AG10803 (cell line): Measurements from ENCODE around the gene USP47.

ENCODE experiments used
- DNase-seq: peaks from one replicate; pipeline ENCODE4 v3.0.0; 2010; ENCODE audit warnings: low read depth
- H3K4me3 ChIP-seq: 2 replicates; pipeline ENCODE4 v1.5.1; 2011; ENCODE audit warnings: mild to moderate bottlenecking, low read length, control low read depth
- TF ChIP-seq, protein P1 (sequence below): conservative IDR thresholded peaks from 2 replicates; pipeline ENCODE4 v1.5.1; 2011; ENCODE audit warnings: mild to moderate bottlenecking, low read length, control low read depth, inconsistent platforms

The USP47 gene

DNA sequence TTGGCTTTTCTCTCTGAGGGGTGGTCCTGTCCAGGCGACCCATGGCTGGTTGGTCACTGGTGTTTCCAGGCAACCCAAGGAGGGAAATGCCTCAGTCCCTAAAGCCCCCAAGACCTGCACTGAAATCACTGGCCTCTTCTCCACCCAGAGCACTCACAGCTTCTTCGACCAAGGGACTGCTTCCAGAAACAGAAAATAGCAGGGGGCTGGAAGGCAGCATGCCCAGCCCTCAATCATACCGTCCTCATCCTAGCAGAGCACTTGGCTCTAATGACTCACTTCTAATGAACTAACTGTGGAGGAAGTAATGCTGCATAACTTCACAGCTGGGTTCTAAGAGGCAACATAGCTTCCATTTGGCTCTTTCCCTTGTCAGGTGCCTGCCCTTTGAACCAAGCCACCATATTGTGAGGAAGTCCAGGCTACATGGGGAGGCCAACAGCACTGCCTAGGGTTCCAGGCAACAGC is 139.1 kb downstream of the USP47 start:
- TF ChIP-seq, protein P1, sequence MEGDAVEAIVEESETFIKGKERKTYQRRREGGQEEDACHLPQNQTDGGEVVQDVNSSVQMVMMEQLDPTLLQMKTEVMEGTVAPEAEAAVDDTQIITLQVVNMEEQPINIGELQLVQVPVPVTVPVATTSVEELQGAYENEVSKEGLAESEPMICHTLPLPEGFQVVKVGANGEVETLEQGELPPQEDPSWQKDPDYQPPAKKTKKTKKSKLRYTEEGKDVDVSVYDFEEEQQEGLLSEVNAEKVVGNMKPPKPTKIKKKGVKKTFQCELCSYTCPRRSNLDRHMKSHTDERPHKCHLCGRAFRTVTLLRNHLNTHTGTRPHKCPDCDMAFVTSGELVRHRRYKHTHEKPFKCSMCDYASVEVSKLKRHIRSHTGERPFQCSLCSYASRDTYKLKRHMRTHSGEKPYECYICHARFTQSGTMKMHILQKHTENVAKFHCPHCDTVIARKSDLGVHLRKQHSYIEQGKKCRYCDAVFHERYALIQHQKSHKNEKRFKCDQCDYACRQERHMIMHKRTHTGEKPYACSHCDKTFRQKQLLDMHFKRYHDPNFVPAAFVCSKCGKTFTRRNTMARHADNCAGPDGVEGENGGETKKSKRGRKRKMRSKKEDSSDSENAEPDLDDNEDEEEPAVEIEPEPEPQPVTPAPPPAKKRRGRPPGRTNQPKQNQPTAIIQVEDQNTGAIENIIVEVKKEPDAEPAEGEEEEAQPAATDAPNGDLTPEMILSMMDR, result no peak
- DNase-seq, result no peak
- H3K4me3 ChIP-seq, result no peak overlapping the region

DNA sequence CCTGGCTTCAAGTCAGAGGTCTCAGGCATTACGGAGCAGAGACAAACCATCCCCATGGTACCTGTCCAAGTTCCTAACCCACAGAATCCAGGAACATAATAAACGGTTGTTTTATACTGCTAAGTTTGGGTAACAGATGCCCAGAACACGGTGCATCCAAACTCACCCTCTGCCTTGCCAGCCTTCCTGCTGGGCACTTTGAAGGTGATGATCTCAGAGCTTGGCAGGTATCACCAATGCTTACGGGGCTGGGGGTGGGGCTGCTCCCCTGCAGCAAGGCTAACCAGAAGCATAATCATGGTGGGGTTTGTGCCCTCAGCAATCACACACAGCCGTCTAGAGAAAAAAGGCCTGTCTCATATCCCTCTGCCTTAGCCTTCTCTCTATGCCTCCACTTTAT is 139.6 kb downstream of the USP47 start:
- DNase-seq, result no peak
- H3K4me3 ChIP-seq, result no peak overlapping the region
- TF ChIP-seq, protein P1, result no peak

DNA sequence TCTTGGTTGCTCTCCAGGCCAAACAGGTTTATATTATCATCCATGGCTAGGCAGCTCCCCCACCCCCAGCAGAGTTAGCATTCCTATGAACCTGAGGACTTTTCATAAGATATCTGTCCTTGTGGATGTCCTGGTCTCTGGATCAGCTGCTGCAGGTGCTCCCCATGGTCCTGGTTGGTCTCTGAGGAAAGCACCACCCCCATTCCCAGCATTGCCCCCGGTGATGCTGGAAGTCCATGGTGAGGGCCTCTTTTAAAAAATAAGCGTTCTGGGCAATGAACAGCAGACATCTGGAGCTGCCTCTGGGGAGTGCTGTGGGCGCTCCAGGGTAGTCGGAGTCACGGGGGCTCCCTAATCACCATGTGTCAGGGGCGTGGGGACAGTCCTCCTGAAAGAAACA is 140.1 kb downstream of the USP47 start:
- DNase-seq, result no peak
- TF ChIP-seq, protein P1, result no peak
- H3K4me3 ChIP-seq, result no peak overlapping the region

DNA sequence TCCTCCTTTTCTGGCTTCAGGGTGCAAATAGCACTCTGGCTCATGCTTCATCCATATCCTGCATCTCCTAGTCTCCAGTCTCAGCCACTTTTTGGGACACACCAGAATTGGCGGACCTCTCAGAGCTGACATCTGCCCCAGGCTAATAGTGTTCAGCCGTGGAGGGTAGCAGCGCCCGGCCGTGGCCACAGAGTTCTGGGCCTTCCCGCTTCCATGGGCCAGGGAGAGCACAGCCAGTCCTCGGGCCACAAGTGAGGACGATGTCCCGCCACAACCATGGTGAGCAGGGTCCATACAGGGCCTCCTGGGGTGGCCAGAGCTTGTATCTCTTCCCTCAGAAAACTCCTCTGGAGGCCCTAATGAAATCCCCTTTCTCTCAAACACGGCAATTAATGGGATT is 140.7 kb downstream of the USP47 start:
- DNase-seq, result no peak
- H3K4me3 ChIP-seq, result no peak overlapping the region
- TF ChIP-seq, protein P1, result no peak

DNA sequence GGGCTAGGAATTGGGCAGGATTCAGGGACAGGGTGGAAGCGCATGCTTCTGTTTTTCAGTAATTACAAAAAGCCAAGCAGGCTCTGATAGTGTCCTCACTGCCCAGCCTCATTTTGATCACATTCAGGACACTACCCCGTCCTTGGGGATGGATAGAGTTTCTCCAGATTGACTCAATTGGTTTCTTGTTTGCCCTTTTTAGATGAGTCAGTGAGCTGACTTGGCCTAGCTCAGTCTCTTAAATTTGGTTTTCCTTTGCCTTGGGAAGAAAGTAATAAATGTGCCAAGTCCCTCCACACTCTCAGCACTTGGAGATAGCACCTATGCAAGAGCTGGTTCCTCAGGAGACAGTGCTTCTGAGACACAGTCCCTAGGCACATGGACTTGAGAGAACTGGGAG is 141.2 kb downstream of the USP47 start:
- peak; percentile 68 for DNase-seq
- no peak overlapping the region for H3K4me3 ChIP-seq
- TF ChIP-seq, protein P1, result no peak

DNA sequence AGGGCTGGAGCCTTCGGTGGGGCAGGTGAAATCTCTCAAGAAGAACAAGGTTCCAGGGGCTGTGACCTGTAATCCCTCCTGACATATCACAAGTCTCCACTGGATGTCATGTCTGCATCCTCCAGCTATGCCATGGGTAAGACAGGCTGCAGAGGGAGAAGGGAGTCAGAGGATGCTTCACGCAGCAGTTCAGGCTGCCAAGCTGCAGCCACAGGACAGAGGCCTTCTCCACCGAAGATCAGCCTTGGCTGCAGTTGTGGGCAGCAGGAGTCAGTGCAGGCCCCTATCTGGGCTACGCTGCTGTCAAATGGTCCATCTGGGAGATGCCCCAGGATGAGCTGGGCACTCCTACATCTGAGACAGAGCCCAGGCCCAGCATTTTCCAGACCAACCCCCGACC is 141.7 kb downstream of the USP47 start:
- TF ChIP-seq, protein P1, result no peak; the same call in 1 of the 2 replicates
- no peak for DNase-seq

DNA sequence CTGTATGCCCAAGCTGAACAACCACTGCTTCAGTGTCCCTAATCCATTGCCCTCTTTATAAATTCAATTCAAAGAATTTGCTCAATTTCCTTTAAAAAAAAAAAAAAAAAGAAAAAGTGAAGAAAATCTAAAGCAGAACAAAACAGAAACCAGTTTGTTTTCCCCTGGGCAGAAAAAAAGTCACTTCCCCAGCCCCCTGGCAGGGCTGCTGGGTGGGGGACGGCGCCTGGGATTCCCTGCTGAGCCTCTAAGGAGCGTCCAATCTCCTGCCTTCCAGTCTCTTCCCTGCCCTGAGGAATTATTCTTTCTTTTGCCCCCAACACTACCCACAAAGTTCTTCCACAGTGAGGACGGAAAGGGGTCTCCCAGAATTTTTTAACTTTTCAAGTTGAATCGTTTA is 142.8 kb downstream of the USP47 start:
- H3K4me3 ChIP-seq, result no peak overlapping the region
- TF ChIP-seq, protein P1, result no peak
- DNase-seq, result peak; percentile 34

More for the DNA sequence above, 141.7 kb downstream of the USP47 start:
- H3K4me3 ChIP-seq, result no peak overlapping the region
